Lung (tissue), 12 donors: ENCODE data around the gene ZNF280A. TPM values are rescaled to one million over a fixed set of nuclear protein-coding genes. Genes with fewer than 3 reads are reported as not detected.

ENCODE experiments used
- ATAC-seq: fragments of 200-7000 bp; cut with Tn5 transposase; one replicate; pipeline ENCODE4 v1.9.1; 2020; ENCODE audit warnings: moderate number of reproducible peaks; ENCODE audit not compliant: insufficient read depth, low FRiP score
- DNase-seq, 3 donors: peaks; one replicate each; pipeline ENCODE4 v3.0.0-alpha.2; 2013 to 2017
- H3K27ac ChIP-seq, 2 donors: one replicate each; pipeline ENCODE4 v1.5.1; 2013; ENCODE audit warnings: mild to moderate bottlenecking in 2 of 2, moderate library complexity in 2 of 2, control low read depth in 1 of 2, inconsistent platforms in 1 of 2, low read depth in 1 of 2, low read length in 1 of 2
- H3K27me3 ChIP-seq, 3 donors: one replicate each; pipeline ENCODE4 v1.5.1; 2013; ENCODE audit warnings: low read length in 2 of 3; ENCODE audit not compliant: control insufficient read depth in 3 of 3, insufficient read depth in 3 of 3
- H3K36me3 ChIP-seq, 4 donors: one replicate each; pipeline ENCODE4 v1.5.1; 2013; ENCODE audit warnings: low read length in 4 of 4, mild to moderate bottlenecking in 1 of 4, moderate library complexity in 1 of 4; ENCODE audit not compliant: control insufficient read depth in 4 of 4, insufficient read depth in 4 of 4
- H3K4me1 ChIP-seq, 5 donors: one replicate each; pipeline ENCODE4 v1.5.1; 2013; ENCODE audit warnings: low read length in 5 of 5, mild to moderate bottlenecking in 2 of 5, moderate library complexity in 1 of 5; ENCODE audit not compliant: control insufficient read depth in 5 of 5, insufficient read depth in 5 of 5
- H3K4me3 ChIP-seq: one replicate; pipeline ENCODE4 v1.5.1; 2013; ENCODE audit warnings: mild to moderate bottlenecking, control low read depth, moderate library complexity
- H3K9ac ChIP-seq, 2 donors: one replicate each; pipeline ENCODE4 v1.5.1; 2013; ENCODE audit warnings: low read length in 2 of 2, control low read depth in 1 of 2; ENCODE audit not compliant: insufficient read depth in 1 of 2
- H3K9me3 ChIP-seq, 4 donors: one replicate each; pipeline ENCODE4 v1.5.1; 2013; ENCODE audit warnings: low read length in 3 of 4, mild to moderate bottlenecking in 1 of 4, moderate library complexity in 1 of 4; ENCODE audit not compliant: control insufficient read depth in 4 of 4, insufficient read depth in 3 of 4
- WGBS, 2 donors: extraction: QIAGEN DNeasy Blood & Tissue Kit; methylation state at CpG; one replicate each; pipeline ENCODE4 v1.1.7; 2013; 5-methylcytosine and 5-hydroxymethylcytosine counted together
- polyA plus RNA-seq, 2 donors: library from polyadenylated mRNA; stranded (reverse); fragments of 200-250 nt; gene quantifications; one replicate each; pipeline ENCODE4 v1.2.1, GENCODE V29; 2013
- total RNA-seq, 2 donors: library from RNA; depleted of rRNA in 1 of 2; stranded (reverse); fragments of >200 nt in 1 of 2; gene quantifications; one replicate each; pipeline ENCODE4 v1.2.1, GENCODE V29; 2014 to 2021
- TF ChIP-seq, protein P1 (sequence below): IDR thresholded peaks from 2 replicates; pipeline ENCODE4 v1.5.1; 2012; ENCODE audit warnings: mild to moderate bottlenecking; ENCODE audit errors: control extremely low read depth, extremely low read depth
- donor health status: control.
- donor health status: control.
- donor health status: Bipolar disorder and iron deficiency.
- donor health status: healthy.
- donor health status: DM: yes; HTN: yes; CAD: no.

The ZNF280A gene
- total and polyA plus RNA-seq, 4 donors = not detected

- Histone ChIP-seq H3K27me3 (no peaks in the 10 kb centered on the region), H3K9ac (no peak overlapping the region), H3K4me3 (no peak overlapping the region), H3K9me3 (peaks cover 0 to 3% (median 0%) of the 10 kb centered on the region in 4 donors), H3K36me3 (no peaks in the 10 kb centered on the region), H3K27ac (no peak overlapping the region), H3K4me1 (no peaks in the 10 kb centered on the region)
- ATAC-seq (no peak), DNase-seq (no peak)
- TF ChIP-seq, protein P1, sequence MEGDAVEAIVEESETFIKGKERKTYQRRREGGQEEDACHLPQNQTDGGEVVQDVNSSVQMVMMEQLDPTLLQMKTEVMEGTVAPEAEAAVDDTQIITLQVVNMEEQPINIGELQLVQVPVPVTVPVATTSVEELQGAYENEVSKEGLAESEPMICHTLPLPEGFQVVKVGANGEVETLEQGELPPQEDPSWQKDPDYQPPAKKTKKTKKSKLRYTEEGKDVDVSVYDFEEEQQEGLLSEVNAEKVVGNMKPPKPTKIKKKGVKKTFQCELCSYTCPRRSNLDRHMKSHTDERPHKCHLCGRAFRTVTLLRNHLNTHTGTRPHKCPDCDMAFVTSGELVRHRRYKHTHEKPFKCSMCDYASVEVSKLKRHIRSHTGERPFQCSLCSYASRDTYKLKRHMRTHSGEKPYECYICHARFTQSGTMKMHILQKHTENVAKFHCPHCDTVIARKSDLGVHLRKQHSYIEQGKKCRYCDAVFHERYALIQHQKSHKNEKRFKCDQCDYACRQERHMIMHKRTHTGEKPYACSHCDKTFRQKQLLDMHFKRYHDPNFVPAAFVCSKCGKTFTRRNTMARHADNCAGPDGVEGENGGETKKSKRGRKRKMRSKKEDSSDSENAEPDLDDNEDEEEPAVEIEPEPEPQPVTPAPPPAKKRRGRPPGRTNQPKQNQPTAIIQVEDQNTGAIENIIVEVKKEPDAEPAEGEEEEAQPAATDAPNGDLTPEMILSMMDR = no peak
- 83 to 90% methylated on average over 3 of the region's 3 CpGs for WGBS, 2 donors
Measured at GRCh38 chr22:22535662-22536061, 15.6 kb upstream of the ZNF280A start.

DNA sequence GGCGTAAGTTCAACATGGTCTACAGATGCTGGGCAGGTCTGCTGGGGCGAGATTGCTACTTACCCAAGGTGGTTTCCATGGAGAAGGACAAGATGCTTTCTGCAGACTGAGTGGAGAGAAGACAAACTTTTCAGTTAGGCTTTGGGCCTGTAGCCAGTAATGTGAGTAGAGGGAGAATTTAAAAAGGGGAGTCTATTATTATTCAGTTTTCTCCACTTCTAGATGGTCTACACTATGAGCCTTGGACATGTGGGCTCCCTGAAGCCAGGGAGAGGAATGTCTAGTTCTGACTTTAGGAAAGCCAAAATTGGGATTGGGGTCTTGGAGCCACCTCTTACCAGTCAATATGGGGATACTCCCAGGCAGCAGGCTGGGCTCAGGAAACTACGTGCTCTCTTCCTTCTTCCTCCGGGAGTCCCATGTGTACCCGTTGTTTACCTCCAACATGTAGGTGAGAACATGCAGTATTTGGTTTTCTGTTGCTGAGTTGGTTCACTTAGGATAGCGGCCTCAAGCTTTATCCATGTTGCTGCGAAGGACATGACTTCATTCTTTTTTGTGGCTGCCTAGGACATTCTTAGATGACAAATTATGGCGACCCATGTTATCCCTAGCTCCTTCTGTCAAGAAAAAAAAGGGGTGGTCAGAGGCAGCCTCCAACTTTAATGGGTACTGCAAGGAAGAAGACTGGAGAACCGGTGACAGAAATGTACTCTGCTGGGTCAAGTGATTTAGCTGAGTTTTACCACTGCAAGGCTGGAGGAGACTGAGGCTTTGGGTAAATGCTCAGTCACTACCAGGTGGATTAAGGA lies 14.7 kb upstream of the ZNF280A start:
- DNase-seq (no peak), ATAC-seq (no peak)
- Histone ChIP-seq H3K9me3 (no peaks in the 10 kb centered on the region), H3K36me3 (no peaks in the 10 kb centered on the region), H3K4me1 (no peaks in the 10 kb centered on the region), H3K9ac (no peak overlapping the region), H3K27ac (no peak overlapping the region), H3K4me3 (no peak overlapping the region), H3K27me3 (no peaks in the 10 kb centered on the region)
- TF ChIP-seq, protein P1 = no peak
- WGBS, 2 donors = 85 to 88% methylated on average over 9 of the region's 9 CpGs

DNA sequence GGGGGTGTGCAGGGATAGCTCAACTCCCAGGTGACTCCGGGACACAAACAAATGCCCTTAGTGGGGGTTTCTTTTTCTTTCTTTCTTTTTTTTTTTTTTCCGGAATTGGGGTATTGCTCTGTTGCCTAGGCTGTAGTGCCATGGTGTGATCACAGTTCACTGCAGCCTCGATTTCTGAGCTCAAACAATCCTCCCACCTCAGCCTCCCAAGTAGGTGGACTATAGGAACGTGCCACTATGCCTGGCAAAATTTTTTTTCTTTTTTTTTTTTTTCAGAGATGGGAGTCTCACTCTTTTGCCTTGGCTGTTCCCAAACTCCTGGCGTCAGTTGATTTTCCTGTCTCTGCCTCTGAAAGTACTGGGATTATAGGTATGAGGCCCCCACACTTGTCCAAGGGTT lies 13.8 kb upstream of the ZNF280A start:
- TF ChIP-seq, protein P1 = no peak
- no peaks in the 10 kb centered on the region for H3K9me3 ChIP-seq
- H3K4me3 ChIP-seq = no peak overlapping the region
- no peak for ATAC-seq
- 72 to 78% methylated on average over 5 of the region's 5 CpGs for WGBS, 2 donors
- no peaks in the 10 kb centered on the region for H3K4me1 ChIP-seq
- H3K9ac ChIP-seq = no peak overlapping the region
- no peak for DNase-seq
- H3K36me3 ChIP-seq = no peaks in the 10 kb centered on the region
- no peak overlapping the region for H3K27ac ChIP-seq
- H3K27me3 ChIP-seq = no peaks in the 10 kb centered on the region
